ENCODE results near the gene LRRC47. TPM values are rescaled to one million over a fixed set of nuclear protein-coding genes. Genes with fewer than 3 reads are reported as not detected.

The LRRC47 gene
- polyA plus RNA-seq, 1 of the 3 experiments (the other 2 are of a cell fraction): 34.6 TPM

- CTCF ChIA-PET: interaction anchor here (1.5 to 2.6 kb wide), 2 partner anchors 14 to 18 kb away, joined by 3 to 7 read pairs; no protein-coding TSS in a partner anchor
- Histone ChIP-seq H3K27me3 (ENCODE audit: insufficient read depth) (no peaks in the 10 kb centered on the region), H3K4me3 (ENCODE audit: low read depth in 2 of 2, low read length in 1 of 2) (no peak overlapping the region), H3K27ac (ENCODE audit: low read depth in 2 of 2, low read length in 1 of 2) (no peak overlapping the region), H3K9me2 (no peaks in the 10 kb centered on the region), H3K9ac (no peak overlapping the region), H3K4me2 (no peak overlapping the region), H3F3A (replicated peaks; ENCODE audit: insufficient read depth) (no peaks in the 10 kb centered on the region), H3K9me3 (no peaks in the 10 kb centered on the region), H4K20me1 (ENCODE audit: insufficient read depth) (no peaks in the 10 kb centered on the region), H3K79me2 (ENCODE audit: insufficient read depth) (no peaks in the 10 kb centered on the region), H2AFZ (ENCODE audit: low read depth) (no peak overlapping the region), H3K36me3 (replicated peaks in 1 of 2; ENCODE audit: control insufficient read depth in 1 of 2, insufficient read depth in 2 of 2, low read length in 1 of 2) (peaks cover 7 to 58% of the 10 kb centered on the region in 2 experiments), H3K4me1 (ENCODE audit: control insufficient read depth in 1 of 2, insufficient read depth in 2 of 2, low read depth in 1 of 2, low read length in 1 of 2) (peaks cover 0 to 12% of the 10 kb centered on the region in 2 experiments; a peak in 1 of 4 replicates)
- POLR2A ChIA-PET: no interaction called here
- WGBS (ENCODE audit: low lambda C conversion rate): 97% methylated on average over 8 of the region's 12 CpGs
- TF ChIP-seq GABPA (IDR thresholded peaks at IDR 0.05; ENCODE audit: low read depth): no peak
- no peak for TF ChIP-seq CTCF (IDR thresholded peaks at IDR 0.05)
- TF ChIP-seq FOSL2 (IDR thresholded peaks at IDR 0.05; ENCODE audit: borderline replicate concordance, low read depth): no peak
- TF ChIP-seq PBX3 (IDR thresholded peaks at IDR 0.05): no peak
- no peak for TF ChIP-seq MEF2A (IDR thresholded peaks at IDR 0.05; ENCODE audit: borderline replicate concordance, low read depth)
- no peak for TF ChIP-seq RCOR1 (IDR thresholded peaks at IDR 0.05; ENCODE audit: low read length)
- no peak for TF ChIP-seq YY1 (IDR thresholded peaks at IDR 0.05; ENCODE audit: low read depth)
- DNase-seq: no peak
Observed at GRCh38 chr1:3738943-3739342, 57.4 kb downstream of the LRRC47 start.

- Histone ChIP-seq H3K9me2 (no peaks in the 10 kb centered on the region), H3K4me2 (no peak overlapping the region), H2AFZ (ENCODE audit: low read depth) (no peak overlapping the region), H3K27me3 (ENCODE audit: insufficient read depth) (no peaks in the 10 kb centered on the region), H3K79me2 (ENCODE audit: insufficient read depth) (no peaks in the 10 kb centered on the region), H3K4me1 (ENCODE audit: control insufficient read depth in 1 of 2, insufficient read depth in 2 of 2, low read depth in 1 of 2, low read length in 1 of 2) (peaks cover 0 to 21% of the 10 kb centered on the region in 2 experiments; a peak in 1 of 4 replicates), H4K20me1 (ENCODE audit: insufficient read depth) (no peaks in the 10 kb centered on the region), H3K27ac (ENCODE audit: low read depth in 2 of 2, low read length in 1 of 2) (no peak overlapping the region; a peak in 1 of 4 replicates), H3K36me3 (replicated peaks in 1 of 2; ENCODE audit: control insufficient read depth in 1 of 2, insufficient read depth in 2 of 2, low read length in 1 of 2) (peaks cover 7 to 43% of the 10 kb centered on the region in 2 experiments), H3K4me3 (ENCODE audit: low read depth in 2 of 2, low read length in 1 of 2) (no peak overlapping the region), H3K9ac (no peak overlapping the region), H3K9me3 (no peaks in the 10 kb centered on the region), H3F3A (replicated peaks; ENCODE audit: insufficient read depth) (no peaks in the 10 kb centered on the region)
- ChIA-PET CTCF (interaction anchor here (2.2 kb wide), 1 partner anchor 284 kb away, joined by 5 read pairs; no protein-coding TSS in a partner anchor), POLR2A (no interaction called here)
- TF ChIP-seq MAX (IDR thresholded peaks at IDR 0.05; ENCODE audit: low read depth) (no peak), CHD2 (IDR thresholded peaks at IDR 0.05; ENCODE audit: low read length, partially characterized antibody) (no peak), NFIC (IDR thresholded peaks at IDR 0.05; ENCODE audit: borderline replicate concordance) (no peak), RXRA (IDR thresholded peaks at IDR 0.05; ENCODE audit: borderline replicate concordance, low read depth) (no peak), EP300 (IDR thresholded peaks at IDR 0.05; ENCODE audit: borderline replicate concordance in 1 of 2, low read depth in 1 of 2, low read length in 1 of 2) (no peak)
- no peak for DNase-seq
- WGBS (ENCODE audit: low lambda C conversion rate): 90% methylated on average over 7 of the region's 14 CpGs
Observed at GRCh38 chr1:3736708-3737107, 59.6 kb downstream of the LRRC47 start.

Measured in SK-N-SH (cell line).